ENCODE data around the gene IL1R1. TPM values are rescaled to one million over a fixed set of nuclear protein-coding genes. Genes with fewer than 3 reads are reported as not detected.
"Not testable (repeated sequence)": the region's sequence is repeated elsewhere in the genome, so short reads cannot be mapped to it uniquely, and the experiment has no call there.

The IL1R1 gene
- polyA plus RNA-seq (ENCODE audit: insufficient read depth in 1 of 5, insufficient read length in 5 of 5, low replicate concordance in 1 of 5) = 100 to 1,000 TPM in 4 of 5 donors, 10 to 100 TPM in 1; 82.9 to 144 (median 115) TPM
- long read RNA-seq, donor 1, full-length matches to known transcripts = 11 of 43 reads
- long read RNA-seq, donor 1, partial matches to known transcripts = 32 of 43 reads
- long read RNA-seq, donor 1, other reads (novel, unspliced or antisense) = 0 of 43 reads
- long read RNA-seq, donor 2, full-length matches to known transcripts = 7 of 31 reads
- long read RNA-seq, donor 2, partial matches to known transcripts = 24 of 31 reads
- long read RNA-seq, donor 2, other reads (novel, unspliced or antisense) = 0 of 31 reads
- long read RNA-seq, donor 3, full-length matches to known transcripts = 3 of 9 reads
- long read RNA-seq, donor 3, partial matches to known transcripts = 6 of 9 reads
- long read RNA-seq, donor 3, other reads (novel, unspliced or antisense) = 0 of 9 reads
- long read RNA-seq, donor 4, full-length matches to known transcripts = 5 of 10 reads
- long read RNA-seq, donor 4, partial matches to known transcripts = 5 of 10 reads
- long read RNA-seq, donor 4, other reads (novel, unspliced or antisense) = 0 of 10 reads
- long read RNA-seq, donor 5, full-length matches to known transcripts = 9 of 9 reads
- long read RNA-seq, donor 5, partial matches to known transcripts = 0 of 9 reads
- long read RNA-seq, donor 5, other reads (novel, unspliced or antisense) = 0 of 9 reads
- long read RNA-seq, donor 6, full-length matches to known transcripts = 8 of 16 reads
- long read RNA-seq, donor 6, partial matches to known transcripts = 8 of 16 reads
- long read RNA-seq, donor 6, other reads (novel, unspliced or antisense) = 0 of 16 reads
- long read RNA-seq, donor 7, full-length matches to known transcripts = 16 of 43 reads
- long read RNA-seq, donor 7, partial matches to known transcripts = 27 of 43 reads
- long read RNA-seq, donor 7, other reads (novel, unspliced or antisense) = 0 of 43 reads
- long read RNA-seq, donor 8, full-length matches to known transcripts = 7 of 7 reads
- long read RNA-seq, donor 8, partial matches to known transcripts = 0 of 7 reads
- long read RNA-seq, donor 8, other reads (novel, unspliced or antisense) = 0 of 7 reads

GRCh38 chr2:102141970-102142828, at the start of gene IL1R1:
TSS of gene IL1R1 (plus strand) at chr2:102142746. CDS start at chr2:102157725, 14,979 bp downstream.
- peak; percentile 81 to 82 for DNase-seq

GRCh38 chr2:102093662-102094061, 48.9 kb upstream of the IL1R1 start:
- DNase-seq = no peak

GRCh38 chr2:102094917-102095316, 47.6 kb upstream of the IL1R1 start:
- peak; percentile 89 to 94 for DNase-seq

GRCh38 chr2:102096103-102096502, 46.4 kb upstream of the IL1R1 start:
- no peak for DNase-seq

DNA sequence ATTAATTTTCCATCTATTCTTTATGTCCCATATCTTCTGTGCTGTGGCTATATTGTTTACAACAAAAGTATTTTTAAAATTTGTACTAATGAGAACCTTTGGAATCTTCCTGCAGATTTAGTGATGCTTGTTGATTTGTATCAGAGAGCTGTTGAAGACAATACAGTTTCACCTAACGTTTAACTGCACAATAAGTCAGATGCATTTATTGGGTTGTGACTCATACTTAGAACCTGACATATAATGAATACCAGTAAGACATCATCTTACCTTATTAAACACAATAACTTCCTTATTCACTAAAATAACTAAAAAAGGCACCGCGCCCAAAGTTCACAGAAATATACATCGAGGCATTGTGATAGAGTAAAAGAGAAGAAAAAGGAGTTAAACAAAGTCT, 43.8 kb upstream of the IL1R1 start:
- DNase-seq = no peak

GRCh38 chr2:102099536-102100298, 42.8 kb upstream of the IL1R1 start:
- no peak for DNase-seq

DNA sequence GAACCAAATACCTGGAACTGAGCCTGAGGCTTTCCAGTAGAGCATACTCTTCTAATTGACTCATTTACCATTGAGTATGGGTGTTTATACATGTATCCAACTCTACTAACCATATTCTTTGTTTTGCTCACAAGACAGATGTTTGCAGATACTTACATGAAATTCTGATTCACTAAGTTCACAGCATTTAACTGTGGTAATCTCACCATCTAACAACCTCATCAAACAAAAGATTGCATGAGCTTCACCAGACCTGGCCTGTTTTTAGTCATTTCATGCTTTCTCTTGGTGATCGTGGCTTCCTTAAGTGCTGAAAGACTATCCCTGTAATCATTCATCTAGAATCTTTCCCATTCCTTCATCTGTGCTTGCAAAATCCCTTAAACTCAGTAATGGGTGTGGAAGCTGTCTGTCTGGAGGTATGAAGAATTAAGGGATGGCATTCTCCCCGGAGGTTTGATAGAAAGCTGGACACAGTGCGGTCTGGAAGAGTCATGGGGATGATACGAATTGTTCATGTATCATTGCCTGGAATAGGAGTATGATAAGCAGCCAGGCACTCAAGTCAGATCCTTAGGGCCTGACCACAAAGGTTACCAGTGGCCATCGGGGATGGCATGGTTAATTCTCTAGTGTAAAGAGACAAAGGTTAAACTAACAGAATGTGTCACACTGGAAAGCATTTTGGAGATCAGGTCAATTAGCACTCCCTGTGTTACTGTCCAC, 42.0 kb upstream of the IL1R1 start:
- no peak for DNase-seq

DNA sequence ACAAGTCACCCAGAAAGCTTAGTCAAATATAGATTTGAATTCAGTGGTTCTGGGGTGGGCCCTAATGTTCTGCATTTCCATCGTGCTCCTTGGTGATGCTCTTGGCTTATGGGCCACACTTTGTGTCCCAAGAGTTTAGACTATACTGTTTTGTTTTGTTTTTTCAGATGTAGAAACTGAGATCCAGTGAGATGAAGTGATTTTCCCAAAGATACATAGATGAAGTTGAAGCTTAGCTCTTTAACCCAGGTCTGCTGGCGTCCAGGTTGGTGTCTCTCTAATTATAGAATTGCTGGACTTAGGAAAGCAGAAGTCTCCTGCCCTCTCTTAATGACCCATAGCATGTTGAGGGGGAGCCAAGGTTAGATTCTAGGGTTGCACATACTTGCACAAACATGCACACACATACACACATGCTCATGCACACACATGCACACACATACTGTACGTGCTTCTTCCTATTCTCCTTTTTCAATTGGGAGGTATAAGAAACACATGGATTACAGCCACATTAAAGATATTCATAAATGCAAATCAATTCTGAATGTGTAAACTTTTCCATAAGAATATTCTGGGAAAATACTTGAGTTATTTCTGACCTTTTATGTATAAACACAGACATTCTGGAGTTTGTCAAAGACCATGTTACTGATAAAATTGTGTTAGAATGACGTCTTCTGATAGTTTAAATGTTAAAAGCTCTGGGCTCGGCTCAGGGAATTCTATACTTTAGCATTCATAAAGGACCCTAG, 41.3 kb upstream of the IL1R1 start:
- no peak for DNase-seq

GRCh38 chr2:102101849-102102635, 40.5 kb upstream of the IL1R1 start:
- DNase-seq = no peak

- not testable (repeated sequence) for DNase-seq
Observed at GRCh38 chr2:102102636-102102948, 40.0 kb upstream of the IL1R1 start.

- no peak for DNase-seq
Observed at GRCh38 chr2:102103284-102103683, 39.3 kb upstream of the IL1R1 start.

GRCh38 chr2:102103992-102104871, 38.3 kb upstream of the IL1R1 start:
- DNase-seq = peak; percentile 81 to 86

DNA sequence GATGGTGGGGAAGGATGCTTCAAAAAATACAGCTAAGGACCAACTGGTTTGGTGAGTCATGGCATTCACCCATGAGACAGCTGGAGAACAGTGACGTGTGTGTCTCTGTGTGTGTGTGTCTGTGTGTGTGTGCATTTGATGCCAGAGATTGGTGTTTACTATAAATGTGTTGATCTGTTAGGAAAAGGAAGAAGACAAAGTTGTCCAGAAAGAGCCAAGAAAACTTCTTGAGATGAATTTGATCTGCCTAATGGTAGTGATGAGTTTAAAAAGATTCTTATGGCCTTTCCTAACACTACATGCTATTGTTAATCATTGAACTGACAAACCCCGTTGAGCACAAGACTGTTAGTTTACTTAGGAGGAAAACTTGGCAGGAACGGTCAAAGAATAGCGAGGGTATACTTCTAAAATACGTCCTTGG, 36.4 kb upstream of the IL1R1 start:
- DNase-seq = no peak

DNA sequence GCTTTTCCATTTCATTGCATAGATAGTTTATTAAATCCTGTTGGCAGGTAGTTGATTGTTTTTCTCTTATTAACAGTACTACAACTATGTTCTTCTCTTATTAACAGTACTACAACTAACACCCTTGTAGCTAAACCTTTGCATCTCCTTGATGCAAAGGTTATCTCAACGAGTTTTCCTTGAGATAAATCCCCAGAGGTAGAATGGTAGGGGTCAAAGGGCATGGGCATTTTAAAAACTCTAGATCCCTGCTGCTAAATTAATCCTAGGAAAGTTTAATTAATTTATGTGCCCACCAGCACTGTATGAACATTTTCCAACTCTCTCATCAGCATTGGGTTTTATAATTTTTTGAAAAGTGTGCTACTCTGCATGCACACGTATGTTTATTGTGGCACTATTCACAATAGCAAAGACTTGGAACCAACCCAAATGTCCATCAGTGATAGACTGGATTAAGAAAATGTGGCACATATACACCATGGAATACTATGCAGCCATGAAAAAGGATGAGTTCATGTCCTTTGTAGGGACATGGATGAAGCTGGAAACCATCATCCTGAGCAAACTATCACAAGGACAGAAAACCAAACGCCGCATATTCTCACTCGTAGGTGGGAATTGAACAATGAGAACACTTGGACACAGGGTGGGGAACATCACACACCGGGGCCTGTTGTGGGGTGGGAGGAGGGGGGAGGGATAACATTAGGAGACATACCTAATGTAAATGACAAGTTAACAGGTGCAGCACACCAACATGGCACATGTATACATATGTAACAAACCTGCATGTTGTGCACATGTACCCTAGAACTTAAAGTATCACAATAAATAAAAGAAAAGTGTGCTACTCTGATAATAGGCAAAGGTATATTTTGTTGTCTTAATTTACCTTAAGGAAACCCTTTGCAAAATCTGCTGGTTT, 35.5 kb upstream of the IL1R1 start:
- DNase-seq = not testable (repeated sequence)

DNA sequence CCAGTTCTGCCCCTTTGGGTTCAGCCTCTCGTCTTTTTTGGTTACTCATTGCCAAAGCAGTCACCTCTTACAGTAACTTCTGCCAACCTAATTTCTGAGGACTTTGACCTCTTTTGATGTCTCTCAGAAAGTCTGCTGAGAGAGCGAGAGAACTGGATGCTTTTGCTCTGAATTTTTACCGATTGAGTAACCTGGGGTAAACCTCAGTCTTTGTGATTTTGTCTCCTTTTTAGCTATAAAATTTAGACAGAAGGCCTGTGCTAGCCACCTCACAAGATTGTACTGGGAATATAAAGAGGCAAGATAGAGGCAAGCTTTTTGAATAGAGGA, 34.8 kb upstream of the IL1R1 start:
- DNase-seq = no peak

GRCh38 chr2:102109016-102109415, 33.5 kb upstream of the IL1R1 start:
- no peak for DNase-seq

Measured in right lung (tissue), 10 donors.